ENCODE results near the gene ANOS1.
"Not testable (repeated sequence)": the region's sequence is repeated elsewhere in the genome, so short reads cannot be mapped to it uniquely, and the experiment has no call there.

Gene ANOS1, protein sequence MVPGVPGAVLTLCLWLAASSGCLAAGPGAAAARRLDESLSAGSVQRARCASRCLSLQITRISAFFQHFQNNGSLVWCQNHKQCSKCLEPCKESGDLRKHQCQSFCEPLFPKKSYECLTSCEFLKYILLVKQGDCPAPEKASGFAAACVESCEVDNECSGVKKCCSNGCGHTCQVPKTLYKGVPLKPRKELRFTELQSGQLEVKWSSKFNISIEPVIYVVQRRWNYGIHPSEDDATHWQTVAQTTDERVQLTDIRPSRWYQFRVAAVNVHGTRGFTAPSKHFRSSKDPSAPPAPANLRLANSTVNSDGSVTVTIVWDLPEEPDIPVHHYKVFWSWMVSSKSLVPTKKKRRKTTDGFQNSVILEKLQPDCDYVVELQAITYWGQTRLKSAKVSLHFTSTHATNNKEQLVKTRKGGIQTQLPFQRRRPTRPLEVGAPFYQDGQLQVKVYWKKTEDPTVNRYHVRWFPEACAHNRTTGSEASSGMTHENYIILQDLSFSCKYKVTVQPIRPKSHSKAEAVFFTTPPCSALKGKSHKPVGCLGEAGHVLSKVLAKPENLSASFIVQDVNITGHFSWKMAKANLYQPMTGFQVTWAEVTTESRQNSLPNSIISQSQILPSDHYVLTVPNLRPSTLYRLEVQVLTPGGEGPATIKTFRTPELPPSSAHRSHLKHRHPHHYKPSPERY

DNA sequence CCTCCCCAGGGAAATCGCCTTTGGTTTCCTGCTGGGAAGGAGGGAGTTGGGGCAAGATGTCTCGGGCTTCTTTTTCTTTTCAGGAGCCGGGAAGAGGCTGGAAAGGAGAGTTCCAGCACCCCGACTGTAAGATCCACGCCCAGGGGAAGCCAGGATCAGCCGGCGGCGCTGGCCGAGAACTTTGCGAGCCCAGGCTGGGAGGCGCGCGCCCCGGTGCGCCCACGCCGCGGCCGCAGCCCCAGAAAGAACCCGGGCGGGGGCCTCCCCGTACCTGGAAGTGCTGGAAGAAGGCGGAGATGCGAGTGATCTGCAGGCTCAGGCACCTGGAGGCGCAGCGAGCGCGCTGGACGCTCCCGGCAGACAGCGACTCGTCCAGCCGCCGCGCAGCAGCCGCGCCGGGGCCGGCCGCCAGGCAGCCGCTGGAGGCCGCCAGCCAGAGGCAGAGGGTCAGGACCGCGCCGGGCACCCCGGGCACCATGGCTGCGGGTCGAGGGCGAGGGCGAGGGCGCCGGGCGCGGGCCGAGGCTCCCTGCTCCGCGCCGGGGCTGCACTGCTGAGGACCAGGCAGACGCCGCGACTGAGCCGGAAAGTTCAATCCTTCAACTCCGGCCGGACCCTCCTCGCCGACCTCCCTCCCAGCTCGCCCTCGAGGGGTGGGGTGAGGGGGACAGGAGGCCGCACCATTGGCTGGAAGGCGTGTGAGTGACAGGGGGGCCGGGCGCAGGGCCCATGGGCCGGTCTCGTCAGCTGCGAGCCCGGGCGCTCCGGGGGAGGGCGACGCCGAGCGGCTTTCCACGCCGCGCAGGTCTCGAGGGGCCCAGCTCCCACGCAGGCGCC lies at the start of gene ANOS1:
ANOS1 (minus strand) TSS at position 579 of the 837 bp plus-strand sequence; CDS start at position 478, 101 bp downstream.
- no peak for DNase-seq (ENCODE audit: low read depth)

- DNase-seq (ENCODE audit: low read depth) = no peak
Measured at GRCh38 chrX:8773117-8773516, 41.2 kb upstream of the ANOS1 start.

DNA sequence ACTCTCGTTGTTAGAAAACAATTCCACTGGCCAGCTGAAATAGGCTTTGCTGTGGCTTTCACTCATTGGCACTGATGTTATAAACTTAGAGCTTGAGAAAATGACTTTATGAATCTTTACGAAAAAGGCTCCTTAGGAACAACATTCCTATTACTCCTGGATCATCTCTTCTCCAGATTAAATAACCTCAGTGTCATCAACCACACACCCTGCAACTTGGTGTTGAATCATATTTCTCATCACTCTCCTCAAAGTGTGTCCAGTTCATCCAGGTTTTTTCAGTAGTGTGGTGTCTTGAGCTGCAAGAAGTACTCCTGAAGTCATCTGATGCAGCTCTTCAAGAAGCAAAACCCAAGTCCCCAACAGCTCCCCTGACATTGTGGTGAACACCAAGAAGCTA lies 28.1 kb upstream of the ANOS1 start:
- DNase-seq (ENCODE audit: low read depth) = no peak

- DNase-seq (ENCODE audit: low read depth) = not testable (repeated sequence)
Measured at GRCh38 chrX:8758706-8759105, 26.8 kb upstream of the ANOS1 start.

- DNase-seq (ENCODE audit: low read depth) = not testable (repeated sequence)
Measured at GRCh38 chrX:8757609-8758389, 25.9 kb upstream of the ANOS1 start.

- no peak for DNase-seq (ENCODE audit: low read depth)
Measured at GRCh38 chrX:8755813-8756212, 23.9 kb upstream of the ANOS1 start.

- no peak for DNase-seq (ENCODE audit: low read depth)
Measured at GRCh38 chrX:8755116-8755515, 23.2 kb upstream of the ANOS1 start.

- no peak for DNase-seq (ENCODE audit: low read depth)
Measured at GRCh38 chrX:8749697-8750096, 17.8 kb upstream of the ANOS1 start.

DNA sequence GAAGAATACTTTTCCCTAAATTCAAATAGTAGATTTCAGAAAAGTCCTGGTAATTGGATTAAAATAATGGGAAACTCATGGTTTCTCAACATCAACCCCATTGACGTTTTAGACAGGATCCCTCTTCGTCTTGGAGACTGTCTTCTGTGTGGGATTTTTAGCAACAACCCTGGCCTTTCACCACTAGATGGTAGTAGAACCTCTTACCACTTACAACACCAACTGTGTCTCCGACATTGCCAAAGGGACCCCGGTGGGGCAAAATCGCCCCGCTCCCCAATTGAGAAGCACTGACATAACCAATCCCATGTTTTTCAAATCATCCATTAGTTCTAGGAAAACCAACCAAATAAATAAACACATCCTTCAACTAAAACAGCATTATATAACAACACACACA lies 16.9 kb upstream of the ANOS1 start:
- no peak for DNase-seq (ENCODE audit: low read depth)

GRCh38 chrX:8743126-8743732 lies 11.3 kb upstream of the ANOS1 start:
- peak; percentile 18 for DNase-seq (ENCODE audit: low read depth)

- DNase-seq (ENCODE audit: low read depth) = no peak
Measured at GRCh38 chrX:8741981-8742380, 10.0 kb upstream of the ANOS1 start.

DNA sequence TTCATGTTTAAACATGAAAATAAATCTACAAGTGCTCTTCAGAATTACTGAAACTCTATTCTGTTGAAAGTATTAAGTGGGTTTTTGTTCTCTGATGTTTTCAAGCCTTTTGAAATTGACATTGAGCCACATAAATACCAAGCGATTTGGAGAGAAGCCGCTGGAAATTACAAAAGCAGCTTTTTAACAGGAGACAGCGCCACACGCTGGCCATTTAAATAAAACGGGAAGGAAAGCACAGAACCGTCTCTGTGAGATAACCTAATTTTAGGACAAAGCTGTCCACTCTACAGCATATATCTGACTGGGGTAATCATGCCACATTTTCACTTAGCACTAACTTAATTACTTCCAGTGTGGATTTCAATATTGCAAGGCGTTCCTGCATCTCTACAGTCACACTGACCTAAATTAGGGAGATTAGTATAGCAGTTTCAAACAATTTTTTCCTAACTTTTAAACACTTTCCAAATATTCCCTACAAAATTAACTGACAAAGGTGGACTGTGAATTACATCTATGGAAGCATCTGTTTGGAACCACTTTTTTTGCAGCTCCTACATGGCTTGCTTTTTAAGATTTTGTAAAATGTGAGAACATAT lies 6.8 kb upstream of the ANOS1 start:
- DNase-seq (ENCODE audit: low read depth) = no peak

GRCh38 chrX:8737883-8738282 lies 5.9 kb upstream of the ANOS1 start:
- no peak for DNase-seq (ENCODE audit: low read depth)

- DNase-seq (ENCODE audit: low read depth) = no peak
Measured at GRCh38 chrX:8730812-8731558, 952 bp downstream of the ANOS1 start.

DNA sequence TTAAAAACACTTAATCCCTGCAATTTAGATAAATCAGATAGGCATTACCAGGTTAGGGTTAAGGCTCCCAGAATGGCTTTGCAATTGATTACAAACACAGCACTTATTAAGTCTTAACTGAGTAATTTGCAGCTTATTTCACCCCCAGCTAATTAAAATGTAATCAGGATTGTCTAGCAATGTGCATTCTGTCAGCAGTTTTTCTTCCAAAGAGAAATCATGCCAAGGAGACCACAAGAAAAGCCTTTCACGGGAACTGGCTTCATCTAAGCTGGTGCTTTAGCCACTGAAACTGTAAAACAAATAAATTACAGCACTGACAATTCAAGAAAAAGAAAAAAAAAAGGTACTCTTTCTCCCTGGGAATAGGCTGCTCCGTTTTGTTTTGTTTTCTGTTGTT lies 2.1 kb downstream of the ANOS1 start:
- DNase-seq (ENCODE audit: low read depth) = no peak

DNA sequence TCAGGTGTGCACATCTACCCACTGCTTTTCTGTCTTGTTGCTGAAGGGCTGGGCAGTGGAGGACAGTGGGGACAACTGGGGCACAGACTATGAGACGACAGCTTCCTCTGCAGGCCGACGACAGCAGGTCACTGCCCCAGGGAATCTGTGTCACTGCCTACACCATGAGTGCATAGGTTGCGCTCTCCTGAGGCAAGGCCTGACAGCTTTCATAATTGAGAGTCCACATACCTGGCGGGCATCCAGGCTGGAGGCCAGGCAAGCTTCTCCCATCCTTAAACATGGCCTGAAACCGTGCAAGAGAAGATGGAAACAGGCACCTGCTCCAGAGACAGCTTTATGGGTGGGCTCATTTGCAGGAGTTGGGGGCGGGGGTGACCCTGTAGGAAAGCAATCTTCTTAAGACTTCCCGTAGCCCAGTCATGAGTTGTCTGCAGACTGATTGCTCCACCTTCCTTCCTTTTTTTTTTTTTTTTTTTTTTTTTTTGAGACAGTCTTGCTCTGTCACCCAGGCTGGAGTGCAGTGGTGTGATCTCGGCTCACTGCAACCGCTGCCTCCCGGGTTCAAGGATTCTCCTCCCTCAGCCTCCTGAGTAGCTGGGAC lies 2.9 kb downstream of the ANOS1 start:
- no peak for DNase-seq (ENCODE audit: low read depth)

GRCh38 chrX:8726031-8726652 lies 5.8 kb downstream of the ANOS1 start:
- no peak for DNase-seq (ENCODE audit: low read depth)

GRCh38 chrX:8724300-8724699 lies 7.6 kb downstream of the ANOS1 start:
- DNase-seq (ENCODE audit: low read depth) = no peak

DNA sequence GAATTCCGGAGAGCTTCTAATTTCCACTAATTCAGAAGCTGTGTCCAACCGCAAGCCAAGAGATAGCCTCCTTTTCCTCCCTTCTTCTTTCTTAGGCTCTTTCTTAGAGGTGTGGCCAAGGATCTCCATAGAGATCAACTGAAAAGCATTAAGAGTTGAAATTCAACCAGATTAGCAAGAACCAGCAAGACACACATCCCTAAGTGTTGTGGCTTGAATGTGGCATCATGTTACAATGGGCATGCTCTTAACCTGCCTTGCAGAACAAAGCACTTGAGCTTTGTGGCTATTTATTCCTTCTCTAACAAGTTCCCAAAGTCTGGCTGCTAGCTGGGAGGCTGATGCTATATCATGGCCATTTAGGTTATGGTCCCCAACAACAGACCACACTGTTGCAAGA lies 10.4 kb downstream of the ANOS1 start:
- no peak for DNase-seq (ENCODE audit: low read depth)

Data from activated T-cell treated with anti-CD3 and anti-CD28 coated beads for 48 hours (primary cell).